Daoy (cell line): ENCODE results near the gene MBOAT1. TPM values are rescaled to one million over a fixed set of nuclear protein-coding genes. Genes with fewer than 3 reads are reported as not detected.

Experiments used
- total RNA-seq: library from RNA; depleted of rRNA; stranded (reverse); fragments of >200 nt; shearing (Covaris generic); gene quantifications from 2 replicates; pipeline ENCODE4 v1.2.3, GENCODE V29; 2014; rRNA removed

Gene MBOAT1
- total RNA-seq, 1 experiment from 2014 or later, result 10.5 TPM

Other genes with a start within 250 kb of the MBOAT1 start
- 5.6 and 8.1 TPM in 2 replicates for gene E2F3, start 189.4 kb upstream of the MBOAT1 start, total RNA-seq